ENCODE results near the gene KLHL7.
"Not testable (repeated sequence)": the region's sequence is repeated elsewhere in the genome, so short reads cannot be mapped to it uniquely, and the experiment has no call there.

The KLHL7 gene

DNA sequence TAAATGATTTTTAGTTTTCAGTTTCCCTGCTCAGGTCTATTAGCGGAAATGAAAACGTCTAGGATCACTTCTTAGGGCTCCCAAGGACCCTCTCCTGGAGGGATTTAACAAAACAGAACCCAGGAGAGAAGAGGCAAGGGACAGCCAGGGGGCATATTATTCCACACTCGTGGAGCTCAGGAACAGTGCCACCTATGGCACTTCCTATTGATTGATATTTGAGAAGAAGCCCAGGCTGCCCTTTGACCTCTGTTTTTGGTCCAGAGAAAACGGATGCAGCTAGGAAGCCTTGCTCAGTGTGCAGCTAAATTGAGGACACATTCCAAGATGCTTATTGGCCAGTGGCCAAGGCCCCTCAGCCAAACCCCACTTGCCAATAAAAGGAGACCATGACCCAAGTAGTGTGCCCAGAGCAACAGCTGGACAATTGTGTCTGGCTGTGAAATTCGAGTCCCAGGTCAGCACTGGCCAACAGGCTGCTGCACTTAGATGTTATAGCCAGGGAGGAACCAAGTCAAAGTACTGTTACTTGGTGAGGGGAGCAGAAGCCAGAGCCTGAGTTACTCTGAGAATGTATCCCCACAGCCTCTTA, 117.0 kb downstream of the KLHL7 start:
- no peaks in the 10 kb centered on the region for H3K36me3 ChIP-seq (ENCODE audit: control insufficient read depth in 1 of 2, insufficient read depth in 2 of 2, low read length in 2 of 2)

DNA sequence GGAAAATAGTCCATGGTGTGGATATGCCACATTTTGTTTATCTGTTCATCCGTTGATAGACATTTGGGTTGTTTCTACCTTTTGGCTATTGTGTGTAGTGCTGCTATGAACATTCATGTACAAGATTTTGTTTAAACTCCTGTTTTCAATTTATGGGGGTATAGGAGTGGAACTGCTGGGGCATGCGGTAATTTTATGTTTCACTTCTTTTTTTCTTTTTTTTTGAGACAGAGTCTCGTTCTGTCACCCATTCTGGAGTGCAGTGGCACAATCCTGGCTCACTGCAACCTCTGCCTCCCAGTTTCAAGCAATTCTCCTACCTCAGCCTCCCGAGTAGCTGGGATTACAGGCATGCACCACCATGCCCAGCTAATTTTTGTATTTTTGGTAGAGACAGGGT, 118.8 kb downstream of the KLHL7 start:
- H3K9me3 ChIP-seq (ENCODE audit: control insufficient read depth in 1 of 2, low read length in 2 of 2); H3K9ac ChIP-seq (ENCODE audit: low read depth in 1 of 2, low read length in 2 of 2); H3K4me1 ChIP-seq (ENCODE audit: control insufficient read depth in 1 of 2, insufficient read depth in 2 of 2, low read length in 2 of 2): not testable (repeated sequence)

More for the DNA sequence above, 117.0 kb downstream of the KLHL7 start:
- Histone ChIP-seq H3K27me3 (ENCODE audit: control insufficient read depth in 1 of 2, insufficient read depth in 2 of 2, low read length in 2 of 2) (no peaks in the 10 kb centered on the region), H3K9me3 (ENCODE audit: control insufficient read depth in 1 of 2, low read length in 2 of 2) (no peaks in the 10 kb centered on the region), H3K9ac (ENCODE audit: low read depth in 1 of 2, low read length in 2 of 2) (no peak overlapping the region), H3K4me1 (ENCODE audit: control insufficient read depth in 1 of 2, insufficient read depth in 2 of 2, low read length in 2 of 2) (no peaks in the 10 kb centered on the region), H3K4me3 (ENCODE audit: low read depth in 1 of 2, low read length in 2 of 2) (no peak overlapping the region), H3K27ac (ENCODE audit: low read depth, low read length) (no peak overlapping the region)

DNA sequence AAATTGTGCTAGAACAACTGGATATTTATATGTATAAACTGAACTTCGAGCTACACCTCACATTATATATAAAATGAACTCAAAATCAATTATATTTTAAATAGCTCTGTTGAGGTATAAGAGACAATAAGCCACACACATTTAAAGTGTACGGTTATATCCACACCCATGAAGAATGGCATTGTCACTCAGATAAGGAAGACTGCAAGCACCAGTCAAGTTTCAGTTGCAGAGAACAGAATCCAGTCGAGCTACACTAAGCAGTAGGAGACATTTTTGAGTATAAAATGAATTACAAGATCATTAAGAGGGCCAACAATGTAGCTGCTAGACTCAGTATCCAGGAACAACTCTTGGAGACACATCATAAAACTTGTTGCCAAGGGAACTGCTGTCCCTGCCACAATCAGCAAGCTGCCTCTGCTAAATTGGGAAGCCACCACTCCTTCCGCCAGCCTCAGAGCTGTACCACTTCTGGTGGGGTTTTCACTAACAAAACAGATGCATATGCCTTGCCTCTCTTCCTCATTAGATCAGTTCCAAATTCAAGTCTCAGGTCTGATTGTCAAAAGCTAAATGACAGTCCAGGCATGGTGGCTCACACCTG, 121.4 kb downstream of the KLHL7 start:
- Histone ChIP-seq H3K27ac (ENCODE audit: low read depth, low read length) (no peak overlapping the region), H3K9ac (ENCODE audit: low read depth in 1 of 2, low read length in 2 of 2) (no peak overlapping the region), H3K4me3 (ENCODE audit: low read depth in 1 of 2, low read length in 2 of 2) (no peak overlapping the region), H3K36me3 (ENCODE audit: control insufficient read depth in 1 of 2, insufficient read depth in 2 of 2, low read length in 2 of 2) (no peaks in the 10 kb centered on the region), H3K9me3 (ENCODE audit: control insufficient read depth in 1 of 2, low read length in 2 of 2) (no peaks in the 10 kb centered on the region), H3K4me1 (ENCODE audit: control insufficient read depth in 1 of 2, insufficient read depth in 2 of 2, low read length in 2 of 2) (no peaks in the 10 kb centered on the region), H3K27me3 (ENCODE audit: control insufficient read depth in 1 of 2, insufficient read depth in 2 of 2, low read length in 2 of 2) (no peaks in the 10 kb centered on the region)

More for the DNA sequence above, 118.8 kb downstream of the KLHL7 start:
- not testable (repeated sequence) for H3K27me3 ChIP-seq (ENCODE audit: control insufficient read depth in 1 of 2, insufficient read depth in 2 of 2, low read length in 2 of 2); H3K36me3 ChIP-seq (ENCODE audit: control insufficient read depth in 1 of 2, insufficient read depth in 2 of 2, low read length in 2 of 2); H3K27ac ChIP-seq (ENCODE audit: low read depth, low read length); H3K4me3 ChIP-seq (ENCODE audit: low read depth in 1 of 2, low read length in 2 of 2)

All from duodenal mucosa (tissue), 2 donors.